Smooth muscle cell (in vitro differentiated cells): ENCODE measurements around the gene AVL9. TPM values are rescaled to one million over a fixed set of nuclear protein-coding genes. Genes with fewer than 3 reads are reported as not detected.

ENCODE experiments used
- DNase-seq: peaks from one replicate; lab custom pipeline; 2025; ENCODE audit not compliant: unreplicated experiment; lab: John Stamatoyannopoulos, UW
- H2AFZ ChIP-seq: fragments of 200-600 bp; sonication (generic); 2 replicates; pipeline ENCODE4 v1.6.0; 2016; ENCODE audit warnings: antibody characterized with exemption, low read depth, mild to moderate bottlenecking
- H3F3A ChIP-seq: fragments of 200-600 bp; sonication (generic); 2 replicates; pipeline ENCODE4 v1.6.0; 2017; ENCODE audit warnings: antibody characterized with exemption, low read depth
- H3K27ac ChIP-seq: fragments of 200-600 bp; sonication (generic); 2 replicates; pipeline ENCODE4 v1.5.1; 2016; ENCODE audit warnings: low read depth, mild to moderate bottlenecking
- H3K27me3 ChIP-seq: fragments of 200-600 bp; sonication (generic); 2 replicates; pipeline ENCODE4 v1.6.1; 2016; ENCODE audit warnings: low read depth, mild to moderate bottlenecking
- H3K36me3 ChIP-seq: fragments of 200-600 bp; sonication (generic); 2 replicates; pipeline ENCODE4 v1.5.1; 2016; ENCODE audit warnings: low read depth
- H3K4me1 ChIP-seq: fragments of 200-600 bp; sonication (generic); 2 replicates; pipeline ENCODE4 v1.5.1; 2016; ENCODE audit warnings: low read depth
- H3K4me2 ChIP-seq: fragments of 200-600 bp; sonication (generic); 2 replicates; pipeline ENCODE4 v1.6.0; 2016; ENCODE audit warnings: mild to moderate bottlenecking
- H3K4me3 ChIP-seq: fragments of 200-600 bp; sonication (generic); 2 replicates; pipeline ENCODE4 v1.5.1; 2016; ENCODE audit warnings: mild to moderate bottlenecking
- H3K79me2 ChIP-seq: fragments of 200-600 bp; sonication (generic); 2 replicates; pipeline ENCODE4 v1.6.0; 2016; ENCODE audit warnings: low read depth, mild to moderate bottlenecking
- H3K9ac ChIP-seq: fragments of 200-600 bp; sonication (generic); 2 replicates; pipeline ENCODE4 v1.6.0; 2016; ENCODE audit warnings: low read depth
- H3K9me3 ChIP-seq: fragments of 200-600 bp; sonication (generic); replicated peaks from 2 replicates; pipeline ENCODE4 v1.5.1; 2016; ENCODE audit warnings: low read depth
- H4K20me1 ChIP-seq: fragments of 200-600 bp; sonication (generic); 2 replicates; pipeline ENCODE4 v1.6.0; 2016; ENCODE audit warnings: low read depth
- WGBS: methylation state at CpG from one replicate; pipeline ENCODE4 v1.1.7; 2016; ENCODE audit warnings: low lambda C conversion rate; 5-methylcytosine and 5-hydroxymethylcytosine counted together
- polyA plus RNA-seq: library from polyadenylated mRNA; unstranded; fragments of >200 nt; fragmentation: Nextera tagmentation; extraction: Ambion mirVana; gene quantifications from 2 replicates; pipeline ENCODE4 v1.2.1, GENCODE V29; 2016
- total RNA-seq: library from RNA; depleted of rRNA; stranded (reverse); fragments of >200 nt; gene quantifications from 2 replicates; pipeline ENCODE4 v1.2.3, GENCODE V29; 2014
- TF ChIP-seq, protein P1 (sequence below): fragments of 200-600 bp; sonication (generic); IDR thresholded peaks from 2 replicates; pipeline ENCODE4 v1.5.1; 2017; ENCODE audit warnings: borderline replicate concordance, mild to moderate bottlenecking, antibody characterized with exemption; ENCODE audit not compliant: insufficient read depth, poor library complexity, severe bottlenecking

The AVL9 gene
- total and polyA plus RNA-seq, 2 experiments from 2014 or later = 13.1 to 32.3 TPM

DNA sequence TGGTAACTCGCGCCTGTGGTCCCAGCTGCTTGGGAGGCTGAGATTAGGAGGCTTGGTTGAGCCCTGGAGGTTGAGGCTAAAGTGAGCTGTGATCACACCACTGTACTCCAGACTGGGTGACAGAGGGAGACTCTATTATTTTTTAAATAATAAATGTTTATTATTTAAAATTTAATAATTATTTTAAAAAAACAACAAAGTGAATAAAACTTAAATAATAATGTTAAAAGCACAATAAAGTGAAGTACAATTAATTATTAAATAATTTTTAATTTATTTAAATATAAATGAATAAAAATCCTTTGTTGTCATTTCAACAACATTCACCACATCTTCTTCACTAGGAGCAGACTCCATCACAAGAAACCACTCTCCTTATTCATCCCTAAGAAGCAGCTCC lies 64.8 kb downstream of the AVL9 start:
- Histone ChIP-seq H3K27ac (no peak overlapping the region), H3K9ac (no peak overlapping the region), H3K27me3 (no peaks in the 10 kb centered on the region), H3K36me3 (peaks cover 21% of the 10 kb centered on the region), H4K20me1 (peaks cover 14% of the 10 kb centered on the region), H3K4me2 (no peak overlapping the region), H3K79me2 (no peaks in the 10 kb centered on the region), H3F3A (no peaks in the 10 kb centered on the region), H2AFZ (no peak overlapping the region), H3K9me3 (no peaks in the 10 kb centered on the region), H3K4me1 (no peaks in the 10 kb centered on the region), H3K4me3 (no peak overlapping the region)
- TF ChIP-seq, protein P1, sequence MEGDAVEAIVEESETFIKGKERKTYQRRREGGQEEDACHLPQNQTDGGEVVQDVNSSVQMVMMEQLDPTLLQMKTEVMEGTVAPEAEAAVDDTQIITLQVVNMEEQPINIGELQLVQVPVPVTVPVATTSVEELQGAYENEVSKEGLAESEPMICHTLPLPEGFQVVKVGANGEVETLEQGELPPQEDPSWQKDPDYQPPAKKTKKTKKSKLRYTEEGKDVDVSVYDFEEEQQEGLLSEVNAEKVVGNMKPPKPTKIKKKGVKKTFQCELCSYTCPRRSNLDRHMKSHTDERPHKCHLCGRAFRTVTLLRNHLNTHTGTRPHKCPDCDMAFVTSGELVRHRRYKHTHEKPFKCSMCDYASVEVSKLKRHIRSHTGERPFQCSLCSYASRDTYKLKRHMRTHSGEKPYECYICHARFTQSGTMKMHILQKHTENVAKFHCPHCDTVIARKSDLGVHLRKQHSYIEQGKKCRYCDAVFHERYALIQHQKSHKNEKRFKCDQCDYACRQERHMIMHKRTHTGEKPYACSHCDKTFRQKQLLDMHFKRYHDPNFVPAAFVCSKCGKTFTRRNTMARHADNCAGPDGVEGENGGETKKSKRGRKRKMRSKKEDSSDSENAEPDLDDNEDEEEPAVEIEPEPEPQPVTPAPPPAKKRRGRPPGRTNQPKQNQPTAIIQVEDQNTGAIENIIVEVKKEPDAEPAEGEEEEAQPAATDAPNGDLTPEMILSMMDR = no peak
- 98% methylated on average over 2 of the region's 2 CpGs for WGBS
- no peak for DNase-seq

DNA sequence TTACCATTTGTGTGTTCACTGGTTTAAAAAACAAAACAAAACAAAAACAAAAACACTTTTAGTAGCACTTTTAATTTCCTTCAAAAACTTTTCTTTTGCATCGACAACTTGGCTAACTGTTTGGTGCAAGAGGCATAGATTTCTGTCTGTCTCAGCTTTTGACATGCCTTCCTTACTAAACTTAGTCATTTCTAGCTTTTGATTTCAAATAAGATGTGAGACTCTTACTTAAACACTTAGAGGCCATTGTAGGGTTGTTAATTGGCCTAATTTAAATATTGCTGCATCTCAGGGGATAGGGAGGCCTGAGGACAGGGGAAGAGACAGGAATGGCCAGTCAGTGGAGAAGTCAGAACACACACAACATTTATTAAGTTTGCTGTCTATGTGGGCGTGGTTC lies 66.3 kb downstream of the AVL9 start:
- H3K4me3 ChIP-seq = no peak overlapping the region
- no peak for DNase-seq
- TF ChIP-seq, protein P1 = no peak
- H3F3A ChIP-seq = no peaks in the 10 kb centered on the region
- no peak overlapping the region for H3K9ac ChIP-seq
- H3K4me1 ChIP-seq = no peaks in the 10 kb centered on the region
- H3K79me2 ChIP-seq = no peaks in the 10 kb centered on the region
- WGBS = 98% methylated on average over 2 of the region's 2 CpGs
- no peak overlapping the region for H3K4me2 ChIP-seq
- no peaks in the 10 kb centered on the region for H3K9me3 ChIP-seq
- peaks cover 21% of the 10 kb centered on the region for H3K36me3 ChIP-seq
- H2AFZ ChIP-seq = no peak overlapping the region
- H3K27ac ChIP-seq = no peak overlapping the region
- H3K27me3 ChIP-seq = no peaks in the 10 kb centered on the region
- peaks cover 14% of the 10 kb centered on the region for H4K20me1 ChIP-seq

DNA sequence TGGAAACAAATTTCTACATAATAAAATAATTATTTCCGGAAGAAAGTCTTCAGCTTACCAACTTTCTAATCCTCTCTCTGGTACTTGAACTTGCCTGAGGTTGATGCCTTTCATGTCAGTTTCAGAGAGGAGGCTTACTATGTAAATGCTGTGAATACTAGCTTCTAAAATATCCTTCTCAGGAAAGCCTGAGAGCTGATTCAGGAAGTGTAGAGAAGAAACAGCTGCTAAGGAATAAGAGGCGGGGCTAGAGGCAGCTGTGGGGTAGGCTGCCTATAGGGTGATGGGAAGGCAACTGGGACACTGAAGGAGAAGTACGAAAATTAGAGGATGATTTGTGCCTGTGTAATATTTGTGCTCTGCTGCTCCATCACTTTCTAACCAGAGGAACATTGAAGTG lies 69.3 kb downstream of the AVL9 start:
- TF ChIP-seq, protein P1 = no peak
- H4K20me1 ChIP-seq = peaks cover 15% of the 10 kb centered on the region
- H3K4me2 ChIP-seq = no peak overlapping the region
- no peak overlapping the region for H2AFZ ChIP-seq
- no peak overlapping the region for H3K9ac ChIP-seq
- 79% methylated on average over 3 of the region's 3 CpGs for WGBS
- H3K27ac ChIP-seq = no peak overlapping the region
- no peaks in the 10 kb centered on the region for H3F3A ChIP-seq
- no peak for DNase-seq
- H3K36me3 ChIP-seq = peaks cover 8% of the 10 kb centered on the region
- H3K4me3 ChIP-seq = no peak overlapping the region
- H3K4me1 ChIP-seq = no peaks in the 10 kb centered on the region
- H3K27me3 ChIP-seq = no peaks in the 10 kb centered on the region
- H3K9me3 ChIP-seq = no peaks in the 10 kb centered on the region
- peaks cover 5% of the 10 kb centered on the region for H3K79me2 ChIP-seq
